SJSA1 (cell line): ENCODE measurements around the gene IWS1. TPM values are rescaled to one million over a fixed set of nuclear protein-coding genes. Genes with fewer than 3 reads are reported as not detected.
A peak's percentile ranks its signal among the peaks of the same experiment; 100 is the strongest.

Experiments
- DNase-seq, 2 experiments: peaks; one replicate each; pipeline ENCODE4 v3.0.0-alpha.2; 2015 to 2020; ENCODE audit warnings: low spot score in 2 of 2, low read depth in 1 of 2
- H3K27ac ChIP-seq: fragments of 250-450 bp; sonication (Bioruptor Pico); 2 replicates; pipeline ENCODE4 v1.5.1; 2020; ENCODE audit warnings: mild to moderate bottlenecking, moderate library complexity
- H3K27me3 ChIP-seq: fragments of 250-450 bp; sonication (Bioruptor Pico); replicated peaks from 2 replicates; pipeline ENCODE4 v1.5.1; 2020; ENCODE audit warnings: mild to moderate bottlenecking, moderate library complexity
- H3K36me3 ChIP-seq: fragments of 250-450 bp; sonication (Bioruptor Pico); 2 replicates; pipeline ENCODE4 v1.5.1; 2020; ENCODE audit warnings: mild to moderate bottlenecking
- H3K4me1 ChIP-seq: fragments of 250-450 bp; sonication (Bioruptor Pico); replicated peaks from 2 replicates; pipeline ENCODE4 v1.6.1; 2021; ENCODE audit warnings: mild to moderate bottlenecking
- H3K4me3 ChIP-seq: fragments of 250-450 bp; sonication (Bioruptor Pico); 2 replicates; pipeline ENCODE4 v1.5.1; 2020; ENCODE audit warnings: mild to moderate bottlenecking
- H3K9me3 ChIP-seq: fragments of 250-450 bp; sonication (Bioruptor Pico); replicated peaks from 2 replicates; pipeline ENCODE4 v1.5.1; 2020; ENCODE audit warnings: mild to moderate bottlenecking
- total RNA-seq: library from RNA; depleted of rRNA; stranded (reverse); fragments of >200 nt; shearing (Covaris generic); gene quantifications from 2 replicates; pipeline ENCODE4 v1.2.3, GENCODE V29; 2014

Gene IWS1
- total RNA-seq, 1 experiment from 2014 or later: 73.7 TPM

DNA sequence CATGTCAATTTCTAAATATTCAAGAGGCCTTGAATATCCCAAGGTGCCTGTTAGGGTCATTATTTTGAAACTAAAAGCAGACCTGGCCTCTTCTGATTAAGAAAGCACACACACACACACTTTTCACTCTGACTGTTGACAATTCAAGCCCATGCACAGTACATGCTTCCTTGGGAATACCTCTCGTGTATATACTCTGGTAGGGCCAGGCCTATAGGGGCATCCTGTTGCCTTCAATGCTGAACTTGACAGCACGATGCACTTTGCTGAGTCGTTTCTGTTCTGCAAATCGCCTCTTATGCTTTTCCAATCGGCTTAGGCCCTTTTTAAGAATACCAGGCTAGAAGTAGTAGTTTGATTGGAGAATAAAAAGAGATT, 40.6 kb downstream of the IWS1 start:
- H3K9me3 ChIP-seq: no peaks in the 10 kb centered on the region
- H3K36me3 ChIP-seq: peaks cover 93% of the 10 kb centered on the region
- no peaks in the 10 kb centered on the region for H3K27me3 ChIP-seq
- H3K27ac ChIP-seq: no peak overlapping the region
- no peak for DNase-seq
- no peak overlapping the region for H3K4me3 ChIP-seq
- H3K4me1 ChIP-seq: no peaks in the 10 kb centered on the region

DNA sequence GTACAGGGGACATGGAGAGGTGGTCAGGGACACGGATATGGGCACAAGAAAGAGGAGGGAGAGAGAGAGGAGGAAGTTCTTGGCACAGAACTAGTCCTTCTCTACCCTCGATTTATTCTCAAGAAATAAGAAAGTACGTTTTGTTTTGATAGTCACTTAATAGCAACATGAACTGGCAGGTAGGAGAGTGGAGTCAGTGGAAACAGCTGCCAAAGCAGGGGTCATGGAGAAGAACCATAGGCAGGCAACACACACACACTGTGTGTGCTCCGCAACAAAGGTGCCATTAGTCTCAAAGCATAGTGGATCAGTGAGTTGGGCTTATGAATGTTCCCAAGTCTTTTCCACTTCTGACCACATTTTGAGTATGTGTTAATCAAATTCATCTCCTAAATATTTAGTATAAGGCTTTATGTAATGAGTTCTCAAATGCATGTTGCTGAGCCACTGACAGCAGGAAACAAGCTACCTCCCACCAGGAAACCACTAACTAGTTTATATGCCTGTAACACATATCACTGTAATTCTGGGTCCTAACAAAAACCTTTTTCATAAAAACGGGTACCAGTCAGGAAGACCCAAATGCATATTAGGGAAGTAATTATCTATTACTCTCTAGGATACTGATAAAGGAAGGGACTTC, 41.1 kb downstream of the IWS1 start:
- H3K4me1 ChIP-seq: no peaks in the 10 kb centered on the region
- no peak overlapping the region for H3K4me3 ChIP-seq
- peaks cover 93% of the 10 kb centered on the region for H3K36me3 ChIP-seq
- H3K27ac ChIP-seq: no peak overlapping the region
- H3K27me3 ChIP-seq: no peaks in the 10 kb centered on the region
- H3K9me3 ChIP-seq: no peaks in the 10 kb centered on the region
- DNase-seq: no peak

DNA sequence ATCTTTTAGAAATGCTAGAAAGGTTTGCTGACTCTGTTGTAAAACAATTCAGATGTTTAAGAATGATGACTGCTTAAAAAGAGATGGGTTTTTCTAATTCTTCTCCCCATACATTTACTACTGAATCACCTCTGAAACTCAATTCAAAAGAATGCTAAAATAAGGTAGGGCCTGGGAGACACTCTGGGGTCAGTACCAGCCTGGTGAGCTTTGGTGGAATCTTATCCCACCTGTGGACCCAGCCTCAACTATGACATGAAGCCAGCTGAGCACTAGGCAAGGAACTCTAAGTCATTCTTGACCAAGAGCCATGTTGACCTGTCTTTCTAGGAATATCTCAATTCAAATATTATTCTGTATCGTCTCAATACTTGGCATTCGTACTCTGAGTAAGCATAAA, 44.3 kb downstream of the IWS1 start:
- Histone ChIP-seq H3K4me3 (no peak overlapping the region), H3K36me3 (peaks cover 69% of the 10 kb centered on the region), H3K27ac (no peak overlapping the region), H3K4me1 (no peaks in the 10 kb centered on the region), H3K27me3 (no peaks in the 10 kb centered on the region), H3K9me3 (no peaks in the 10 kb centered on the region)
- no peak for DNase-seq

DNA sequence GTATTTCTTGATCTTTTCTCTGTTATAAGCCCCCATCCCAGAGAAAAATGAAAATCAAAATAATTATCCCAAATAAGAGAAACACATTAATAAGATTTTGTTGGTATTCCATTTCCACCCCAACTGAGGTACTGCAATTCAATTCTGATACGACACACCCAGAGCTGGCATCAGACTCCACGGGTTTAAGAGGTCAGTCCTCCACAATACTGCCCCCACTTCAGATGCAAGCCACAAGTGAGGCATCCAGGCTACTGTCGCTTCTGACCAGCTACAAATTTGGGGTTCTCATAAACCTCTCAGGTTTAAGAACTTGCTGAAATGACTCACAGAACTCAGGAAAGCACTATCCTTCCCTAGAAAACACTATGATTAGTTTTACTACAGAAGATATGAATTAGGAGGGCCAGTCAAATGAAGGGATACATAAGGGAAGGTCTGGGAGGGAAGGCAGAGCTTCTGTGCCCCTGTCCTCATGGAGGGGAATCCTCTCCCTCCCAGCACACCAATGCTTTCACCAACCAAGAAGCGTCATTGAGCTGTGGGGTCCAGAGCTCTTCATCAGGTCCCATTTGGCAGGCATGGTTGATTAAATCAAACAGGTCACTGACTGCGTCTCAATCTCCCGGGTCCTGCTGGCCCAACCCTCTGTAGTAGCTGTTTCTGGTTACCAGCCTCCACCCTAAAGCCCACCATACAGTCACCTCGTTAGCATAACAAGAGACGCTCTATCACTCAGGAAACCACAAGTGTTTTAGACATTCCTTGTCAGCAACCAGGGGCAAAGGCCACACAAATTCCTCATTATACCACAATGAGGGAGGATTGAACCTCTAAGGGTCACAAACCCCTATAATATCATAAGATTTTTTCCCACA, 46.2 kb downstream of the IWS1 start:
- Histone ChIP-seq H3K36me3 (peaks cover 50% of the 10 kb centered on the region), H3K4me1 (no peaks in the 10 kb centered on the region), H3K27me3 (no peaks in the 10 kb centered on the region), H3K27ac (no peak overlapping the region), H3K4me3 (no peak overlapping the region), H3K9me3 (no peaks in the 10 kb centered on the region)
- no peak for DNase-seq

DNA sequence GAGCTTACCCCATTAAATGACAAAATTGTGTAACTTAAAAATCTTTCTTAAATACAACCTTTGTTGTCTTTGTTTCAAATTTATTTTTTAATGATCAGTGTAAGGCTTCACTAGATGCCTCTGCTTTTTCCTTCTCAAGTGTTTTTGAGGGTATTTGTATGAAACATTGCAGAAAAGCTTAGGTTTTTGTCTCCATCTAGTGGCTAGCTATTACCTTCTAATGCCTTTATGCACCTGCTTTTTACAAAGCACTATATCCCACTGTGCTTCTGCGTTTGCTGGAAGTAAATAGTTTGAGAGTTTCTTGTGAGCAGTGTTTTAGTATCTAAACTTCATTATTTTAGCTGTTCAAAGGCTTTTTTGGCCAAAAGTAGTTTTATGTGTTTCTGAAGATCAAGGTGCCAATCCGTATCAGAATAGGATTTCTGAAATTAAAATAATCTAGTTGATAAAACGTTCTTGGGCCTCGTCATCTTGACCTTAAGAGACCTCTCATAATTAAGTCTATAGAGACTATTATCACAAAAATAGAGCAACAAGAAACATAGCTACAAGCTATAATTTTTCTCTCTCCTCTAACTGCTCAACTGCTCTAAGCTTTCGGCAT, 47.0 kb downstream of the IWS1 start:
- Histone ChIP-seq H3K27me3 (no peaks in the 10 kb centered on the region), H3K27ac (no peak overlapping the region), H3K4me1 (no peaks in the 10 kb centered on the region), H3K9me3 (no peaks in the 10 kb centered on the region), H3K36me3 (peaks cover 42% of the 10 kb centered on the region), H3K4me3 (no peak overlapping the region)
- peak in 1 of 2 experiments; percentile 47 for DNase-seq

DNA sequence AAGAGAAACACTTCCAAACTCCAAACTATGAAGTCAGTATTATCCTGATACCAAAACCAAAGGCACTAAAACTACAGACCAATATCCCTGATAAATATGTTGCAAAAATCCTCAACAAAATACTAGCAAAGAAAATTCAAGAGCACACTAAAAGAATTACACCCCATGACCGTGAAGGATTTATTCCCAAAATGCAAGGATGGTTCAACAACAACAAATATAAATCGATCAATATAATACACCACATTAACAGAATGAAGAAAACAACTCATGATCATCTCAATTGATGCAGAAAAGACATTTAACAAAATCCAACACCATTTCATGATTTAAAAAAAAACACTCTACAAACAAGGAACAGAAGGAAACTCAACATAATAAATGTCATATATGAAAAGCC, 50.5 kb downstream of the IWS1 start:
- H3K4me1 ChIP-seq: no peaks in the 10 kb centered on the region
- DNase-seq: no peak
- no peaks in the 10 kb centered on the region for H3K9me3 ChIP-seq
- H3K4me3 ChIP-seq: no peak overlapping the region
- no peak overlapping the region for H3K27ac ChIP-seq
- peaks cover 13% of the 10 kb centered on the region for H3K36me3 ChIP-seq
- H3K27me3 ChIP-seq: no peaks in the 10 kb centered on the region

DNA sequence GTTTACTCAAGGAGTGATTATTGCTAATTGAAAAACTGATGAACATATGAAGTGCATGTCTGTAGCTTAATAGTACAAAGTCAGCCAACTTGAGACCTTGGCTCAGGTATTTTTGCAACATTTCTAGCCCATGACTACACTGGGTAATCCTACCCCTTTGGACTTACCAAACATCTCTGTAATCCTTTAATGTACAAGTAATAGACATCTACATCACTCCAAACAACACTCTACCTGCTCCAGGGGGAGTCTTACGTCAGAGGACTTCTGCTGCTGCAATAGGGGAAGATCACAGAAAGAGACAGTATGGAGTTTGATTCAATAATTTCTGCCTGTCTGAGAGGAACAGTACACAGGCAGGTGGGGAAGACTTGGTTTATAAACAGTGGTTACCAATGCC, 54.0 kb downstream of the IWS1 start:
- DNase-seq: no peak
- no peaks in the 10 kb centered on the region for H3K9me3 ChIP-seq
- H3K4me1 ChIP-seq: no peaks in the 10 kb centered on the region
- H3K36me3 ChIP-seq: no peaks in the 10 kb centered on the region
- H3K27ac ChIP-seq: no peak overlapping the region
- no peaks in the 10 kb centered on the region for H3K27me3 ChIP-seq
- no peak overlapping the region for H3K4me3 ChIP-seq

GRCh38 chr2:127471286-127471988, 54.9 kb downstream of the IWS1 start:
- Histone ChIP-seq H3K4me3 (no peak overlapping the region), H3K27me3 (no peaks in the 10 kb centered on the region), H3K27ac (no peak overlapping the region), H3K9me3 (no peaks in the 10 kb centered on the region), H3K36me3 (no peaks in the 10 kb centered on the region), H3K4me1 (no peaks in the 10 kb centered on the region)
- no peak for DNase-seq

- Histone ChIP-seq H3K27me3 (no peaks in the 10 kb centered on the region), H3K4me3 (no peak overlapping the region), H3K27ac (no peak overlapping the region), H3K9me3 (no peaks in the 10 kb centered on the region), H3K4me1 (peaks cover 2% of the 10 kb centered on the region), H3K36me3 (no peaks in the 10 kb centered on the region)
- DNase-seq: no peak
Measured at GRCh38 chr2:127469974-127470373, 56.3 kb downstream of the IWS1 start.

DNA sequence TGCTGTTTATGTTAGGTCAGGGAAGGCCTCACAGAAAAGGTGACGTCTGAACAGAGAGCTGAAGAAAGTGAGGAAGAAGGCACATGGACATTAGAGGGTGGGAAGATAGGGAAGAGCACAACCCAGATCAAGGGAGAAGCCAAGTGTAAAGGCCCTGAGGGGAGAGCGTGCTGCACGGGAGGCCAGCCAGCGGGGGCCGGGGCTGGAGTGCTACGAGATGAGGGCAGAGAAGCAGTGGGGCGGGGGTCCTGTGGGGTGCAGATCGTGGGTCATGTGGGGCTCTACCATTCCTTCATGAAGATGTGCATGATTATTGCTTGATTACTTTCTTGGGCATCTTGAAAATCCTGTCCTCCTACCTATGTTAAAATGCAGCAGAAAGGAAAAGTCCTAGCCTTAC, 57.2 kb downstream of the IWS1 start:
- Histone ChIP-seq H3K4me1 (peaks cover 11% of the 10 kb centered on the region), H3K9me3 (no peaks in the 10 kb centered on the region), H3K27ac (no peak overlapping the region), H3K36me3 (no peaks in the 10 kb centered on the region), H3K4me3 (no peak overlapping the region), H3K27me3 (no peaks in the 10 kb centered on the region)
- DNase-seq: no peak

DNA sequence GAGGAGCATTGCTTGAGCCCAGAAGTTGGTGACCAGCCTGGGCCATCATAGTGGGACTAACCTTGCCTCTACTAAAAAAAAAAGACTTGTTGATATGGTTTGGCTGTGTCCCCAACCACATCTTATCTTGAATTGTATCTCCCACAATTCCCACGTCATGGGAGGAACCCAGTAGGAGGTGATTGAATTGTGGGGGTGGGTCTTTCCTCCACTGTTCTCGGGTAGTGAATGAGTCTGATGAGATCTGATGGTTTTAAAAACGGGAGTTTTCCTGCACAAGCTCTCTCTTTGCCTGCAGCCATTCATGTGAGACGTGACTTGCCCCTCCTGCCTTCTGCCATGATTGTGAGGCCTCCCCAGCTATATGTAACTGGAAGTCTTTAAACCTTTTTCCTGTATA, 61.0 kb downstream of the IWS1 start:
- Histone ChIP-seq H3K27me3 (no peaks in the 10 kb centered on the region), H3K27ac (no peak overlapping the region), H3K4me1 (peaks cover 31% of the 10 kb centered on the region), H3K36me3 (no peaks in the 10 kb centered on the region), H3K9me3 (no peaks in the 10 kb centered on the region), H3K4me3 (no peak overlapping the region)
- no peak for DNase-seq

- Histone ChIP-seq H3K9me3 (no peaks in the 10 kb centered on the region), H3K4me1 (peaks cover 31% of the 10 kb centered on the region), H3K36me3 (no peaks in the 10 kb centered on the region), H3K27ac (peak overlapping the region; percentile 88; the same call in 1 of the 2 replicates), H3K4me3 (no peak overlapping the region), H3K27me3 (no peaks in the 10 kb centered on the region)
- no peak for DNase-seq
Measured at GRCh38 chr2:127464470-127465257, 61.6 kb downstream of the IWS1 start.
